HG03558 (cell line): Measurements from ENCODE around the gene PNPLA3.

Experiments used
- ATAC-seq: cut with Tn5 transposase; IDR thresholded peaks from one replicate; pipeline ENCODE4 v1.9.1; 2021; ENCODE audit warnings: moderate number of reproducible peaks; ENCODE audit not compliant: unreplicated experiment; ENCODE audit errors: extremely low read depth

The PNPLA3 gene, protein sequence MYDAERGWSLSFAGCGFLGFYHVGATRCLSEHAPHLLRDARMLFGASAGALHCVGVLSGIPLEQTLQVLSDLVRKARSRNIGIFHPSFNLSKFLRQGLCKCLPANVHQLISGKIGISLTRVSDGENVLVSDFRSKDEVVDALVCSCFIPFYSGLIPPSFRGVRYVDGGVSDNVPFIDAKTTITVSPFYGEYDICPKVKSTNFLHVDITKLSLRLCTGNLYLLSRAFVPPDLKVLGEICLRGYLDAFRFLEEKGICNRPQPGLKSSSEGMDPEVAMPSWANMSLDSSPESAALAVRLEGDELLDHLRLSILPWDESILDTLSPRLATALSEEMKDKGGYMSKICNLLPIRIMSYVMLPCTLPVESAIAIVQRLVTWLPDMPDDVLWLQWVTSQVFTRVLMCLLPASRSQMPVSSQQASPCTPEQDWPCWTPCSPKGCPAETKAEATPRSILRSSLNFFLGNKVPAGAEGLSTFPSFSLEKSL

DNA sequence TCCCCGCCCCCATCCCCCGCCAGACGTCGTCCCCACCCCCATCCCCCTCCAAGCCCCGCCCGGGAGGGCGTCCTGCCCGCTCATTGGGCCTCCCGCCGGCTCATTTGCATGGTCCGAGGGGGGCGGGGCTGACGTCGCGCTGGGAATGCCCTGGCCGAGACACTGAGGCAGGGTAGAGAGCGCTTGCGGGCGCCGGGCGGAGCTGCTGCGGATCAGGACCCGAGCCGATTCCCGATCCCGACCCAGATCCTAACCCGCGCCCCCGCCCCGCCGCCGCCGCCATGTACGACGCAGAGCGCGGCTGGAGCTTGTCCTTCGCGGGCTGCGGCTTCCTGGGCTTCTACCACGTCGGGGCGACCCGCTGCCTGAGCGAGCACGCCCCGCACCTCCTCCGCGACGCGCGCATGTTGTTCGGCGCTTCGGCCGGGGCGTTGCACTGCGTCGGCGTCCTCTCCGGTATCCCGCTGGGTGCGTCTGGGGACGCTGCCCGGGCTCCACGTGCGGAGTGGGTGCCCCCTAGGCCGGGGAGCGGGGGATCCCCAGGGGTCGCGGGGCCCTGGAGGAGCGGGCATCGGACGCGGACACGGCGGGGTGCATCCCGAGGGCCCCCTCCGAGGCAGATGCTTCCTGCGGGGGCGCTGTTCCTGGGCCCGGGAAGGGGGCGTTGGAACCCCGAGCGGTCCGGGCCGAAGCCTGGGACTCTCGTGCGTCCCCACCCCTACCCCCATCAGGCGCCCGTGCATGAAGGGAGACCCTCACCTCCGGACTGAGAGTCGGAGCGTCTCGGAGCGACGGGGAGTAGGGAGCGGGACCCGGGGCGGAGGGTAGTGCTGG, at the start of gene PNPLA3:
TSS of gene PNPLA3 (plus strand) at position 175 of the 834 bp plus-strand sequence. CDS start at position 282, 107 bp downstream.
- no peak for ATAC-seq

DNA sequence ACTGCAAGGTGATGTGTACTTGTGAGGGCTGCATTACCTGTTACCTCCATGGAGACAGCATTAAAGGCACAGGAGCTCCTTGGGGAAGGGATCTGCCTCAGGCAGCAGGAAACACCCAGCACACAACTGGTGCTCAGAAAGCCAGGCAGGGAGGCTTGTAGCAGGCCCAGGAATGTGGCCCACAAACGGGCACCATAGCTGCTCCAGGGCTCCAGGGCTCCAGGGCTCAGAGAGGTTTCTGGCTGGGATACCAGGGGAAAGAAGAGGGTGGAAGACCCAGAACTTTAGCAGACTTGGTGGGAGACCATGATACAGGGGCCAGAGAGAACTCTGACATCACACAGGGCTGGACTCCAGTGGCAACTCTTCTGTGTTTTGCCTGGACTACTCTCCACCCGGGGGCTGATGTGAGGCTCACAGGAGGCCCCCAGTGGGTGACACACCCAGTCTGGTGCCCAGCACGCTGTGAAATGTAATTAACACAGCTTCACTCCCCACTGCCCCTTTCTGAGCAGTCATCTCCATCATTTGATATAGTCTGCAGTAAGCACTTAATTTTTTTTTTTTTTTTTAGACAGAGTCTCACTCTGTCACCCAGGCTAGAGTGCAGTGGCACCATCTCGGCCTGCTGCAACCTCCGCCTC, 46.6 kb upstream of the PNPLA3 start:
- no peak for ATAC-seq

DNA sequence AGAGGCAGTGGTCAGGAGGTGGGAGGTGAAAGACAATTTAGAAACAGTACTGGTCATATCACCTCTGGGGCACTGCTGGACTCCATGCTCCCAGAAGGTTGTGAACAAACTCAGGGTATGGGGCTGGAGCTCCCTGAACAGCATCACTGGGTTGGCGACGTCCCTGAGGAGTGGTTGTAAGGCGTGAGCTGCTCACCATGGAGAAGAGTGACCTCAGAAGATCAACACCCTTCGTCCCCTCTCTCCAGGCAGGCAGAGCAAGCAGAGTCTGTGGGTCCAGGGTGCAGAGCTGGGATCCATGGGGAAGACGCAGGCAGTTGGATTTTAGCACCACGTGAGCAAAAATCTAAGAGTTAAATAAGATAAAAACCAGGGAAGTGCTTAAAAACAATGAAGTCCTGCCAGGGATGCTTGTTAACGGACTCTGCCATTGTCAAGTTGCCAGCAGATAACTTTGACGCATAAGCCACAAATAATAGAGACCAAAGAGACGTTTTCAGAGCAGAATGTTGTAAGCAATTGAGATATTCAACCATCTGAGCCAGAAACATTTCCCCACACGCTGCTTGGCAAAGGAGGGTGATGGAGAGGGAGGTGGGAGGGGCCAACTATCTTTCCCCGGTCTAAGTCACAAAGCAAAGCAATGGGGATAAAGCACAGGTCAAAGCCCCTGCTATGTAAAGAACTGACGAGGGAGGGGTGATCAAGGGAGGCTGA, 45.4 kb upstream of the PNPLA3 start:
- ATAC-seq, result no peak

DNA sequence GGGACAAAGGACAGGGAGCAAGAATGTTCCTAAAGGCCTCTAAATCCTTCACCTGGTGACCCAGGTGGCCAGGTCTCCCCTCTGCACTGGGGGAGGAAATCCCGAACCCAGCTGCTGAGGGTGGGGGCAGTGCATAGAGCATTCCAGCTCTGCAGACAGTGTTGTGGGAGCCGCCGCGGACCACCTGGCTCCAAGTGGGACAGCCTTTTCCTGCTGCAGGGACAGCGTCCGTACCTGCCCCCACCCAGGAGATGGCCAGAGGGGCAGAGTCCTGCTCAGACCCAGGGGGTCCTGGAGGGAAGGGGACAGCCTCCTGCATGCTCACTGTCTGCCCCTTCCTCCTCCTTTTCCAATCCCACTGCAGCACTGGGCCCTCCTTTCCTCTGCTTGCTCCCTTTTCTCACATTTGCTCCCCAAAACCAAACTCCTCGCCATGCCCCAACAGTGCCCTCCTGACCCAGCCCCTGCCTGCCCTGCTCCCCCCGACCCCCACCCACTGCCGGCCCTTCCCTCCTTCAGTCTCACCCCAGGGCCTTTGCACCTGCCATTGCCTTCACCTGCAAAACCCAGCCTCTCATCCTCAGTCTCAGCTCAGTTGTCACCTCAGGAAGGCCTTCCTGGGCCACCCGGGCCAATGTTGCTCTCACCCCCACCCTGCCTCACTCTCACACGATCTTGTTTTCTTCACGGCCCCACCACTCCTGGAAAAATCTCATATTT, 44.6 kb upstream of the PNPLA3 start:
- ATAC-seq, result no peak

DNA sequence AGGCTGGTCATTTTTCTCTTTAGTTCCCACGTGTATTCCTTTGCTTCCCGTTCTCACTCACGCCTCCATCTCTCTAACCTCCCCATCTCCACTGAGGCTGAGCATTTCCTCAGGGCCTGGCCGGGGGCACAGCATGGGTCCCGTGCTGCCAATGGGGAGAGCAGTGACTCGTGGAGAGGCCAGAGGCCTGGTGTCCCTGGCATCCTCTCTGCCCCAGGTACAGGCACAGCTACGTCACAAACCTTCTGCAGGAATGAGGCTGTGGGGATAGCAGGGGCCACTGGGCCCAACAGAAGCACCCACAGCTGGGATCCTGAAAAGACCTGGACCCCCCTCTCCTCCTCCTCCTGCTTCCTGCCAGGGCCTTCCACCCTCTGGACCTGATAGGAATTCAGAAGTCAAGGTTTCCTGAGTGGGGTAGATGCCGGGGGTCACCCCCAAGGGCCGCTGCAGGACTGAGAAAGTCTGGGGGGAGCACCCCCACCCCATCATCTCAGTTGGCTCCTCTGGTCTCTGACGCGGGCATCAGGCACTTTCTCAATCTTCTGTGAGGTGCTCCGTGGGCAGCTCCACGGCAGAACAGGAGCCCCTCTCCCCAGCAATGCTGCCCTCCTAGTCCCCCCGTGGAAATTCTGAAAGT, 43.6 kb upstream of the PNPLA3 start:
- no peak for ATAC-seq

DNA sequence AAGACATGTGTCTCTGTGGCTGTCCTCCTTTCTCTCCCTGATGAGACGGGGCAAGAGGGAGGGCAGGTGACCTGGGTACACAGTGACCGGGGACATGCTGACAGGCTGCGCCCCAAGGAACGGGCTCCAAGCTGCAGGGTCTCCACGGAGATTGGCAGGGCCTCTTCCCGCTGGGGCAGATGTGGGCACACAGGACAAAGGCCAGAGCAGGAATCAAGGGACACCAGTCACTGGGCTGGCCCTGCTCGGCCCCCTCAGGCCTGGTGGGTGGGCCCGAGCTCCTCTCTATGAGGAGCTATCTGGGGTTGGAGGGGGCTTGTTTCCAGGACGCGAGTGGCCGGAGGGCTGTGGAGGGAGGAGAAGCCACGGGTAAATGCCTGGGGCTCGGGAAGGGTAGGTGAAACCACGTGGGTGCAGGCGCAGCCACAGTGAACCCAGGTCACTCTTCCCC, 43.0 kb upstream of the PNPLA3 start:
- no peak for ATAC-seq

DNA sequence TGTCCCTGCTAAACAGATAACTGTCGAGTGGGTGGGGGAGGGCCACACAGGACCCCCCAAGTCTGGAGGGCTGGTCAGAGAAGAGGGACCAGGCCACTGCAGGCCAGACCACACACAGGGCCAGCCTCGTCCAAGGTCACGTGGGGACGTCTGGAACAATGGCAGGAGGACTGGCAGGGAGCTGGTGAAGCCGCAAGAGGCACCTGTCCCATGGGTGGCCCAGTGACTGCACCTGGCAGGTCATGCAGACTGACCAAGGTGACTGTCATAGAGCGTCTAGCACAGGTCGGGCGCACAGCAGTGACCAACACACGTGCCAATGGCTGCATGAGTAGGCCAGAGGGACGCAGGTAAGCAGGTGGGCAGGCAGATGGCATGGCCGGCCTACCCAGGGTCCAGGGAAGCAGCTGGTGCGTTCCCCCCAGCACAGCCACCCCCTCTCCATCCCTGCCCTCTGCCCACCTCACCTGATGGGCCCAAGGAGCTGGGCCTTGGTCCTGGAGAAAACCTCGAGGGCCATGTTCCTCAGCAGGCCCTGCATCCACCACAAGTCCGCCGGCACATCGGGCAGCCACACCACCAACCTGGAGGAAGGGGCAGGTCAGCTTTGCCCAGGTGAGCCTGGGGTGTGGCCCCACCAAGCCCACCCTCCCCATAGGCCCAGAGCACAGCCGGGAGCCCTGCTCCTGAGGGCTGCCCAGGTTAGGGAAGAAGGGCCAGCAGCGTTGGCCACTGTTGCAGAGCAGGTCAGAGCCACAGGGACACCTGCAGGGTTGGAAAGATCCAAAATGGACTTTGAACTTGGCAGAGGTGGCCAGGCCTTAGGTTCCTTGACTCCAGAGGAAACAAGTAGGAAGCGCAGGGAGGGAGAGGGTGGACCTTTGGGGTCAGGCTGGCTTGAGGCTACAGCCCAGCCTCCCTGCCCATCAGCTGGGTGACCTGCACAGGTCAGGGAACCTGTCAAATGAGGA, 42.2 kb upstream of the PNPLA3 start:
- no peak for ATAC-seq

DNA sequence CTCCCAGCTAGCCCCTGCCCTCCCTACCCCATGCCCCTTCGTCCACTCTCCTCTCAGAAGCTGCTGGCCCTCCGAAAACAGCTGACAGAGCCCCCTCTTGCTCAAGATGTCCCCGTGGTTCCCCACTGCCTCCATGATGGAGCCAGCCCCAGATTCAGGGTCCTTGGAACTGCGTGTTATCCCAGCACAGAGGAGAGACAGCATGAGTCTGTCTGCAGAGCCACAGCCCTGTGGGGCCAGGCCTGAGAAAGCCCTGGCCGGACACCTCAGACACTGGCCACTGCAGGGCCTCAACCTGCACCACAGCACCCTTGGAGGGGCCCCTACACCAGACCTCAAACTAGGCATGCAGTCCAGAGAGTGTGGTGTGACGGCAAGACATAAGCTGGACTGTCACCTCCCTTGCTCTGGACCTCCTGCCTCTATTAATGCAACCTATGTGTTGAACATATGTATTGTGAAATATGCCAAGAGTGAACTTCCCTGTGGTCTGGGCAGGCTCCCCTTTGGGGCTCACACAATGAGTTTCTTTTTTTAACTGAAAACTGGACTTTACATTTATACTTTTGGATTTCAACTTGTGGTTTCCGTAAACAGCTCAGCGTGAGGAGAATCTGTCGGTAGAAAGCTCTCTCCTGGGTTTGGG, 41.4 kb upstream of the PNPLA3 start:
- ATAC-seq, result no peak

DNA sequence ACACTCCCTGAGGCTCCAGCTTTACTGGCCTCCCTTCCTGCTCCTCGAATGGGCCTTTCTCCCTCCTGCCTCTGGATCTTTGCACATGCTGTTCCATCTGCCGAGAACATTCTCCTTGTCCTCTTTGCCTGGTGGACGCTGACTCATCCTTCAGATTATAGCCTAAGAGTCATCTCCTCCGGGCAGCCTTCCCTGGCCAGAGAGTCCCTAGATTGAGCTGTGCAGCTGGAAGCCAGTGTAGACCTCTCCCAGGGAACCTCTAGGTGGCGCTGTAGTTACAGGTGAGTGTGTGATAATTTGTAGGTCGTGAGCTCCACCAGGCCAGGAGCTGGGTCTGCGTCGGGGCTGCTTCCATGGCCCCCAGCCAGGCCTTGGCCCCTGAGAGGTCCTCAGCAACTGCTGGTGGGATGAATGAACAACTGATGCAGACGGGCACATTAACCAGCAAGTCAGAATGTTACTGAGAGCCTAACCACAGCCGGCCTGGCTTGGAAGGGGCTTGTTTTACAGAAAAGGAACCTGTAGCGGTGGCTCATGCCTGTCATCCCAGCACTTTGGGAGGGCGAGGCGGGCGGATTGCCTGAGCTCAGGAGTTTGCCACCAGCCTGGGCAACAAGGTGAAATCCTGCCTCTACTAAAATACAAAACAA, 40.5 kb upstream of the PNPLA3 start:
- ATAC-seq, result no peak

DNA sequence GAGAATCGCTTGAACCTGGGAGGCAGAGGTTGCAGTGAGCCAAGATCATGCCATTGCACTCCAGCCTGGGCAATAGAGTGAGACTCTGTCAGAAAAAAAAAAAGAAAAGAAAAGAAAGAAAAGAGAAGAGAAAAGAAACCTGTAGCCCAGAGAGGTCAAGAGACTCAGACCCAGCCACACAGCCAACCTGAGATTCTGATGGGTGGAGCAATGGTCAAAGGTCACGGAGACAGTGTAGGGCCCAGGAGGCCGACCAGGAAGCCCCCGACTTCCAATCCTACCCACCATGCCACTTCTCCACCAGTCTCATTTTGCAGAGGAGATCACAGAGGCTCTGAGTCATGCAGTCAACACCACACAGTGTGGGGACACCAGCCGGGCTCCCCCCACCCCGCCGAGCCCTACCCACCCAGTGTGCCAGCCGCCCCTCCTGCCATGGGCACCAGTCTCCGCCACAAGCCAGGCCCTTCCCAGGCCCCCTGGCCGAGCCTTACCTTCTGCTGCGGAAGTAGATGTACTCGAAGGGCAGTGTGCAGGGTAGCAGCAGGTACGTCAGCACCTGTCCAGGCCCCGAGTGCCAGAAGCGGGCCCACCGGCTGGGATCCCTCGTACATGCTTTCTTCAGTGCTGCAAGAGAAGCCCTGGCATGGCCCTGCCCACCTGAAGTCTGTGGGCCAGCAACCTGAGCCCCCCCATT, 39.7 kb upstream of the PNPLA3 start:
- ATAC-seq, result no peak

DNA sequence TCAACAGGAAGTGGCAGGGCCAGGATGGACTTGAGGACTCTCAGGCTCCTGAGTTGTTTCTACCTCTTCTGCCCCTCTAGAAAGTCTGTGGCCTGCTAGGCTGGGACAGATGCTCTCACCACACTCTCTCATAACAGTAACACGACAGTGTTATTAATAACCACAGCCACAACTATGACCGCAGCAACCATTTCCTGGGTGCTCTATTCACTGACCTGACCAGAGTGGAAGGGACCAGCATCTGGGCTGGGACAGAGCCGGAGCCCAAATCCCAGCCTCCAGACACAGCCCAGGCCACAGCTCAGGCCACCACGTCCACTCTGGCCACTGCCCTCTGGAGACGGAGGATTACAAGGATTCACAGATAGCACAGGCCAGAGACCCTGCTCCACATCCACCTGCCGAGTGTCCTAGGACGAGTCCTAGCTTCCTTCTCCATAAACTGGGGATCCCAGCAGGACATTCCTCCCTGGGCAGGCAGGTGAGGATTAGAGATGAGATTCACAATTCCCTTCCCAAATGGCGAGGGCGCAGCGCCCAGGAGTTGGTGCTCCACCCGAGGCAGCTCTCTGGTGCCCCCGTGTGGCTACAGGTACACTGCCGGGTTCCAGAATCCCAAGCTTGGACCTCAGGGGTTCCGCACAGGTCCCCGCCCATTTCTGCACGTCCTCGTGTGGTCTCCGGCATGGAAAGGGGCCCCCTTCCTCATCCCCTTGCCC, 38.8 kb upstream of the PNPLA3 start:
- no peak for ATAC-seq

DNA sequence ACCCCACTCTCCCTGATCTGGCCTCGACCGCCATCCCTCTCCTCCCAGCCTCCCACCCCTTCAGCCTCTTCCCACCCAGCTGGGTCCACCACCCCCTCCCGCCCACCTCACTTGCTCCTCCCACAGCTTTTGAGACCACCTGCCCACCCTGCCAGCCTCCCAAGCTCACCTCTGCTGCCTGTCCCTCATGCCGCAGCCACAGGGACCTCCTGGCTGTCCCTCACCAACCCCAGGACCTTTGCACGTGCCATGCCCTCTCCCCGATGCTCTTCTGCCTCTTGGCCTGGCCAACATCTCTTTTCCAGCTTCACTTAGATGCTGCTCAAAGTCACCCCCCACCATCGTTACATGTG, 38.3 kb upstream of the PNPLA3 start:
- no peak for ATAC-seq

DNA sequence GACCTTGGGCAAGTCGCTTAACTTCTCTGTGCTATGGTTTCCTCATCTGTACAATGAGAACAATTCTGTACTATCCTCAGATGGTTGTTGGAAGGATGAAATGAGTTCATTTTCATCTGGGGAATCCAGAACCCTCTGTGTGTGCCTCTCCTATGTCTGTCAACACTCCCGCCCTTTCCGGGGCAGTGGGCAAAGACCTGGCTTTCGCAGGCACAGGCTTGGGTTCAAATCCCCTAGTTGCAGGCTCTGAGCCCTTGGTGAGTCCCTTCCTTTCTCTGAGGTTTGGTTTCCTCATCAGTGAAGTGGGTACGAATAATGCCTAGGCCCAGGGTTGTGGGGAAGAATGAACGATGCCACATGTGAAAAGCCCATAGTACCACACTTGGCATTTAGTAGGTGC, 37.8 kb upstream of the PNPLA3 start:
- no peak for ATAC-seq

DNA sequence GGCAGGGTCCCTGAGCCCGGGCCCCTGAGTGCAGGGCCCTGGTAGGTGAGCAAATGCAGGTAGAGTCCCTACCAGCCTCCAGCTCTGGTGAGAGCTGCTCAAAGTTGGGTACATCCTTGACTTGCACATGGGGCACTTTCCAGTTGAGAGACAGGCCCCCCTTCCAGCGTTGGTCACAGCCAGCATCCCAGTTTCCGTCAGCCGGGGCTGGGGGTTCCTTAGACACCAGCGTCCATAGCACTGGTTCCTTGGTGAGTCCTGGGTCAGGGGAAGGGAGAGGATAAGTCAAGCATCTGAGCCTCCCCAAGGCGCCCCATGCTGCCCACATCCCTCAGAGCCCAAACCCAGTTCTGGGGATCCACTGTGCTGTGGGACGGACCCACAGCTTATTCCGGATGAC, 37.4 kb upstream of the PNPLA3 start:
- no peak for ATAC-seq

DNA sequence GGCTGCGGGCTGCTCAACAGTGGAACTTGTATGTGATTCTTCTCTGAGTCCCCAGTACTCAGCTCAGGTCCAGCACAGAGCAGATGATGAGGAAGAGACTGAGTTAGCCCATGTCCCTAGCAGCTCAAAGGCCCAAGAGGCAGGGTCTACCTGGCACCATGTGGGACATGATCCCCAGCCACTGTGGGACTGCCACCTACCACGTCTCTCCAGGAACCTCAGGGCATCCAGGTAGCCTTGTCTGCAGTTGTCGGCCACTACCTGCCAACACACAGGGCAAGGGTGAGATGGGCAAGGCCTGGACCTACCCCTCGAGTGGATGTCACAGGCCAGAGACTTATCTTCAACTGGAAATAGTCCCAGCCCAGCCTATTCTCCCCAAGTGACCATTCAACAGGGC, 36.2 kb upstream of the PNPLA3 start:
- ATAC-seq, result no peak

DNA sequence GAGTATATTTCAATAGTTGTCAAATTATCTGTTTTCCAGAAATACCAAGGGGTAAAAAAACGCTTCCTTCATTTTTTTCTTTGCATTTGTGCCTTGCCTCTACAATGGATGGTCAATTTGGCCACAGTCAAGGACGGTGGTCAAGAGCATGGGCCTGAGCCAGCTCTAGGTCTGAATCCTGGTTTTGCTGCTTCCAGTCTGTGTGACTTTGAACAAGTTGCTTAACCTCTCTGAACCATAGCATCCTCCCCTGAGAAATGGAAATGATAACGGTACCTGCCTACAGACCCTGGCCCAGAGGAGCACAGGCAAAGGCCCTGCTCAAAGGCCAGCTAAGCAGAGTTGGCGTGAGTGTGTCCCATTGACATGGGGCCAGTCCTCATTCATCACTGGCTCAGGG, 34.9 kb upstream of the PNPLA3 start:
- no peak for ATAC-seq
